WTC11 (cell line): ENCODE results near the gene ASB14. TPM values are rescaled to one million over a fixed set of nuclear protein-coding genes. Genes with fewer than 3 reads are reported as not detected.

Source experiments
- ATAC-seq: fragments of 200-7000 bp; cut with Tn5 transposase; 2 replicates; pipeline ENCODE4 v1.10.0; 2021; ENCODE audit warnings: mild to moderate bottlenecking, moderate library complexity
- CTCF ChIA-PET: fragments of 300-600 bp; sonication (Branson Sonifier 250); formaldehyde crosslinking; loops from one replicate; lab custom pipeline; 2021; ENCODE audit warnings: antibody characterized with exemption; lab: Charles Lee
- POLR2A ChIA-PET: fragments of 350-600 bp; sonication (Branson Sonifier 250); formaldehyde crosslinking; loops from one replicate; lab custom pipeline; 2021; ENCODE audit warnings: antibody characterized with exemption; lab: Charles Lee
- DNase-seq: peaks from one replicate; pipeline ENCODE4 v3.0.0; 2021; ENCODE audit warnings: low spot score
- H3K27ac Mint-ChIP-seq: 2 replicates; pipeline ENCODE4 v1.8.0; 2021; ENCODE audit warnings: mixed read lengths
- H3K27me3 Mint-ChIP-seq: 2 replicates; pipeline ENCODE4 v1.8.0; 2021; ENCODE audit warnings: low read depth, mild to moderate bottlenecking, moderate library complexity, mixed read lengths
- H3K36me3 Mint-ChIP-seq: 2 replicates; pipeline ENCODE4 v1.8.0; 2021; ENCODE audit warnings: mixed read lengths
- H3K4me1 Mint-ChIP-seq: 2 replicates; pipeline ENCODE4 v1.8.0; 2022; ENCODE audit warnings: mixed read lengths
- H3K4me3 Mint-ChIP-seq: 2 replicates; pipeline ENCODE4 v1.8.0; 2021; ENCODE audit warnings: mild to moderate bottlenecking, moderate library complexity, mixed read lengths
- H3K9me3 Mint-ChIP-seq: 2 replicates; pipeline ENCODE4 v1.8.0; 2021; ENCODE audit warnings: mixed read lengths
- ZNF138 ChIP-seq: sonication (generic); formaldehyde crosslinking; conservative IDR thresholded peaks from 2 replicates; pipeline ENCODE4 v1.8.1; 2022; ENCODE audit warnings: mild to moderate bottlenecking, moderate library complexity, missing genetic modification reagents
- total RNA-seq: library from RNA; stranded (reverse); gene quantifications from 3 replicates; pipeline ENCODE4 v1.2.3, GENCODE V29; 2021

The ASB14 gene
- total RNA-seq, 1 experiment from 2014 or later: not detected

DNA sequence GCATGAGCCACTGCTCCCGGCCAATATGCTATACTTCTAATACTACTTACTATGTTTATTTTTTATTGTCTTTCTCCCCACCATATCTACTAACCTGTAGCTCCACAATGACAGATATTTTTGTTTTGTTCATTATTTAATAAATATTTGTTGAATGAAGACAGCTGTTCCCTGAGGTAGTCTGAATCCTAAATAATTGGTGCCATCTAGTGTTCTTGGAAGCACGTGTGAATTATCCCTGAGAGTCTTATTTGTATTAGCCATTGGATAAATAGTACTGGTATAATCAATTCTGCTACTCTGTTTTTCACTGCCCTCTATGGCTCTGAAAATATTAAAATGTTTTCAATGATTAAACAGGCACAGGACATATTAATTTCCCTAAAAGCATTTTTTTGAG, 70.6 kb downstream of the ASB14 start:
- no peak for TF ChIP-seq ZNF138 (CRISPR knock-in tag)
- TF ChIP-seq, all 79 proteins: peak for 0
- POLR2A ChIA-PET: no interaction called here
- ATAC-seq: peak; percentile 59
- DNase-seq: no peak
- Mint-ChIP-seq H3K9me3 (peaks cover 4% of the 10 kb centered on the region), H3K27me3 (no peaks in the 10 kb centered on the region), H3K4me1 (peaks cover 13% of the 10 kb centered on the region), H3K4me3 (no peak overlapping the region), H3K36me3 (no peaks in the 10 kb centered on the region), H3K27ac (no peak overlapping the region)
- CTCF ChIA-PET: interaction anchor here (0.5 to 3.4 kb wide), 11 partner anchors 23 to 849 kb away, joined by 3 to 13 read pairs (median 3); partner anchors contain the start of gene HESX1

Other genes starting within 250 kb of the ASB14 start
- 0.18 to 0.39 TPM (median 0.37 TPM) in 3 replicates for gene SPATA12, start 232.0 kb downstream of the ASB14 start, total RNA-seq
- gene IL17RD, start 127.3 kb downstream of the ASB14 start, total RNA-seq: 59.1 to 72.9 TPM (median 66.0 TPM) in 3 replicates
- 4.5 to 5.6 TPM (median 4.8 TPM) in 3 replicates for gene HESX1, start 92.7 kb downstream of the ASB14 start, total RNA-seq
- gene APPL1, start 65.0 kb downstream of the ASB14 start, total RNA-seq: 31.2 to 35.8 TPM (median 32.0 TPM) in 3 replicates